ENCODE measurements around the gene ZNF385C. TPM values are rescaled to one million over a fixed set of nuclear protein-coding genes. Genes with fewer than 3 reads are reported as not detected.

Gene ZNF385C
- total RNA-seq, 4 donors from 2014 or later, result 0.27 to 0.48 TPM; not detected in 2

DNA sequence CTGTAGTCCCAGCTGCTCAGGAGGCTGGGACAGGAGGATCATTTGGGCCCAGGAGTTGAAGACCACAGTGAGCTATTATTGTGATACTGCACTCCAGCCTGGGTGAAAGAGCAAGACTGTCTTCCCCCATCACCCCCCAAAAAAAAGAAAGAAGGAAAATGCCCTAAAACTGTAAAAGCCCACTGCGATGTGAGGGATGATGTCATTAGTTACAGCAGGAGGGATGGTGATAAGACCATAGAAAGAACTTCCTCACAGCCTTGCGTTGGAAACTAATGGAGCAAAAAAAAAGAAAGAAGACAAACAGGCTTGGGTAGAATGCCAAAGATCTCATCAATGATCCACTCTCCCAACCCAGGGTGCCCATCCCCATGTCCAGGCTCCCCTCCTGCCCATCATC, 18.7 kb downstream of the ZNF385C start:
- Histone ChIP-seq H3K4me1 (no peaks in the 10 kb centered on the region), H3K4me3 (no peak overlapping the region), H3K27me3 (no peaks in the 10 kb centered on the region), H3K9me3 (no peaks in the 10 kb centered on the region), H3K36me3 (no peaks in the 10 kb centered on the region), H3K27ac (no peak overlapping the region)
- TF ChIP-seq, protein P1, sequence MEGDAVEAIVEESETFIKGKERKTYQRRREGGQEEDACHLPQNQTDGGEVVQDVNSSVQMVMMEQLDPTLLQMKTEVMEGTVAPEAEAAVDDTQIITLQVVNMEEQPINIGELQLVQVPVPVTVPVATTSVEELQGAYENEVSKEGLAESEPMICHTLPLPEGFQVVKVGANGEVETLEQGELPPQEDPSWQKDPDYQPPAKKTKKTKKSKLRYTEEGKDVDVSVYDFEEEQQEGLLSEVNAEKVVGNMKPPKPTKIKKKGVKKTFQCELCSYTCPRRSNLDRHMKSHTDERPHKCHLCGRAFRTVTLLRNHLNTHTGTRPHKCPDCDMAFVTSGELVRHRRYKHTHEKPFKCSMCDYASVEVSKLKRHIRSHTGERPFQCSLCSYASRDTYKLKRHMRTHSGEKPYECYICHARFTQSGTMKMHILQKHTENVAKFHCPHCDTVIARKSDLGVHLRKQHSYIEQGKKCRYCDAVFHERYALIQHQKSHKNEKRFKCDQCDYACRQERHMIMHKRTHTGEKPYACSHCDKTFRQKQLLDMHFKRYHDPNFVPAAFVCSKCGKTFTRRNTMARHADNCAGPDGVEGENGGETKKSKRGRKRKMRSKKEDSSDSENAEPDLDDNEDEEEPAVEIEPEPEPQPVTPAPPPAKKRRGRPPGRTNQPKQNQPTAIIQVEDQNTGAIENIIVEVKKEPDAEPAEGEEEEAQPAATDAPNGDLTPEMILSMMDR (IDR thresholded peaks at IDR 0.05), result no peak
- no peak for TF ChIP-seq EP300 (IDR thresholded peaks at IDR 0.05; ENCODE audit: low read depth)
- no peak for TF ChIP-seq POLR2AphosphoS5 (IDR thresholded peaks at IDR 0.05)
- TF ChIP-seq POLR2A (IDR thresholded peaks at IDR 0.05), result no peak
- in situ Hi-C loops (cut with MboI; ENCODE audit: low pct_ligation_motif_present in 1 of 4, low pct_unique_long_range_greater_than_20kb in 1 of 4, low sequenced_read_pairs in 3 of 4), result loop anchor here in 1 of 4 donors (25.0 kb wide), 1 partner anchor 342 kb away; the partner anchor contains the start of gene HAP1
- no peak for DNase-seq
- WGBS, 2 donors (ENCODE audit: low coverage in 1 of 2), result 80 to 82% methylated on average over 2 of the region's 2 CpGs
- intact Hi-C loops (cut with DNase I; ENCODE audit: low total_unique reads), result no loop called here

DNA sequence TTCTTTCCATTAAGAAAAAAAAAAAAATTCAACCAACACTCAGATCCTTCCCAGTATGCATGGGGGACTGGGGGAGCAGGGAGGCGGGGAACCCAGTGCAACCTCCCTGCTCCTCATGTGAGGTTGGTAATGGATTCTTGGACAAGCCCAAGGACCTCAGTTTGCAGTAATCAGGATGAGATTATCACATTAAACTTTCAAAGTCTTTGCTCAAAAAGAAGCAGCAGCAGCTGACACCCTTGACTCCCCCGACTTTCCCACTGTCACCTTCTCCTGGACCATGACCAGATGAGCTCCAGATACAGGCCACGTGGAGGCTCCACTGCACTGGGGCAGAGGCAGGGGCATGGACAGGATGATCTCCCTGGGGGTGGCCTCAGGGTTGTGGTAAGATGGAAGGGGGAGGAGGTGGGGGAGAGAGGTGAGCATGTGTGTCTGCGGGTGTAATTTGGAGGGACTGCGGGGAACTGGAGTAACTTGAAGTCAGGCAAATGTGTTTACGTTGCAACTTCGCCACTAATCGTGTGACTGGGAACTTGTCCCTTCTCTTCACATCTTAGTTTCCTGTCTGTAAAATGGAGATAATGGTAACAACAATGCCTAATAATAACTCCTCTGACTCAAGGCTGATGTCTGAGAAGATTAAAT, 19.8 kb downstream of the ZNF385C start:
- no peak overlapping the region for H3K27ac ChIP-seq
- DNase-seq, result no peak
- peaks cover 6% of the 10 kb centered on the region for H3K27me3 ChIP-seq
- no peaks in the 10 kb centered on the region for H3K36me3 ChIP-seq
- H3K4me3 ChIP-seq, result no peak overlapping the region
- H3K4me1 ChIP-seq, result no peaks in the 10 kb centered on the region
- in situ Hi-C loops (cut with MboI; ENCODE audit: low pct_ligation_motif_present in 1 of 4, low pct_unique_long_range_greater_than_20kb in 1 of 4, low sequenced_read_pairs in 3 of 4), result loop anchor here in 1 of 4 donors (25.0 kb wide), 1 partner anchor 341 kb away; the partner anchor contains the start of gene HAP1
- intact Hi-C loops (cut with DNase I; ENCODE audit: low total_unique reads), result no loop called here
- TF ChIP-seq POLR2AphosphoS5 (IDR thresholded peaks at IDR 0.05) (no peak), EP300 (IDR thresholded peaks at IDR 0.05; ENCODE audit: low read depth) (no peak), POLR2A (IDR thresholded peaks at IDR 0.05) (no peak)
- TF ChIP-seq, protein P1 (IDR thresholded peaks at IDR 0.05), result no peak
- 59 to 83% methylated on average over 3 to 8 of the region's 8 CpGs for WGBS, 2 donors (ENCODE audit: low coverage in 1 of 2)
- no peaks in the 10 kb centered on the region for H3K9me3 ChIP-seq

DNA sequence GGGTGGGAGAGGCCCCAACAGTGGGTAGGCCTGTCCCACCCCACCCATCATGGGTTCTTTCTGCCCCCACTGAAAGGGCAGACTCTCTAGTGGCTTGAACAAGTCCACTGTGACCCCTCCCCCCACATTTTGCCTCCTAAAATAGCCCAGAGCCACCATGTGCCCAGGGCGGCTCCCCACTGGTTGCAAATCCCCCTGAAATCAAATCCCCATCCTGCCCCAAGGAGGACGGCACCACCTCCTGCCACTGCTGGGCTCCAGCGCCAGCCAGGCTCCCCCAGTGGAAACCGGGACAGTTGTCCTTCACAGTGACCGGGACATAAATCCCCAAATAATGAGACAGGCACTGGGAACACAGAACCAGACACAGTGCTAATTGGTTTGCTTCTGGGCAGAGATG, 20.5 kb downstream of the ZNF385C start:
- peaks cover 0 to 1% (median under 1%) of the 10 kb centered on the region in 4 donors for H3K4me1 ChIP-seq
- TF ChIP-seq POLR2AphosphoS5 (IDR thresholded peaks at IDR 0.05), result no peak
- TF ChIP-seq, protein P1 (IDR thresholded peaks at IDR 0.05), result no peak
- TF ChIP-seq EP300 (IDR thresholded peaks at IDR 0.05; ENCODE audit: low read depth), result no peak
- TF ChIP-seq POLR2A (IDR thresholded peaks at IDR 0.05), result no peak
- in situ Hi-C loops (cut with MboI; ENCODE audit: low pct_ligation_motif_present in 1 of 4, low pct_unique_long_range_greater_than_20kb in 1 of 4, low sequenced_read_pairs in 3 of 4) (loop anchor here in 1 of 4 donors (25.0 kb wide), 1 partner anchor 340 kb away; the partner anchor contains the start of gene HAP1), intact Hi-C loops (cut with DNase I; ENCODE audit: low total_unique reads) (no loop called here)
- no peak overlapping the region for H3K27ac ChIP-seq
- no peaks in the 10 kb centered on the region for H3K9me3 ChIP-seq
- H3K4me3 ChIP-seq, result no peak overlapping the region
- H3K36me3 ChIP-seq, result no peaks in the 10 kb centered on the region
- peaks cover 13% of the 10 kb centered on the region for H3K27me3 ChIP-seq
- WGBS, 2 donors (ENCODE audit: low coverage in 1 of 2), result 86% methylated on average over 5 of the region's 5 CpGs; no CpG with 5 or more reads in 1 of the 2 donors
- no peak for DNase-seq

DNA sequence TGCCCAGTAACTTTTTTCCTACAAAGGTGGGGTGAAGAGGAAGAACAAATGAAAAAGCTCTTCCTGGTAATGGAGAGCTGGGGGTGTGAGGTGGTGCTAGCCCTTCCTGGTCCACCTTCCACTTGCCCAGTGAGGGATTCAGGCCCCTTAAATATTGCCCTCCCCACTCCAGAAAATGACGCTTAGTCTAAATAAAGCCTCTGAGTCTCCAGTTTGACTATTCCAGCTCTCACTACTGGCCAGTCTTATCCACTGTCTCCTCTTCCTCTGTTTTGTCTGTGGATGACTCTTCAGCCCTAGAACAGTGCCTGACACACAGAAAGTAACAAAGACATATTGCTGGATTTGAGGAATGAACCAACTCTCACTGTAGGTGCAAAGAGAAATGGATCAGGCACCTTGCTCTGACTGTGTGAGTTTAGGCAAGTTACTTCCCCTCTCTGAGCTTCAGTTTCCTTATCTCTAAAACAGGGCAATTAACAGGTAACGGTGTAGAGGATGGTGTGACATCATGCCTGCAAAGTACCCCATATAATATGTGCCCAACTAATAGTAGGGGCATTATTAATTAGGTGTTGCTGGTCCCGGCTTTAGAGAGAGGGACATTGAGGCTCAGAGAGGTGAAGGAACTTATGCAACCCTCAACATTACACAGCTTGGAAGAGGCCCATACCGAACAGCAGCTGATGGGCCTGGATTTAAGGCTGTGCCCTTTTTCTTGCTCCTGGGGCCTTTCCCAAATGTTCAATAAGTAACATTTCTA, 21.3 kb downstream of the ZNF385C start:
- in situ Hi-C loops (cut with MboI; ENCODE audit: low pct_ligation_motif_present in 1 of 4, low pct_unique_long_range_greater_than_20kb in 1 of 4, low sequenced_read_pairs in 3 of 4), result loop anchor here in 1 of 4 donors (25.0 kb wide), 1 partner anchor 340 kb away; the partner anchor contains the start of gene HAP1
- no peak overlapping the region for H3K27ac ChIP-seq
- peaks cover 21% of the 10 kb centered on the region for H3K27me3 ChIP-seq
- no peaks in the 10 kb centered on the region for H3K9me3 ChIP-seq
- no peak for DNase-seq
- H3K4me1 ChIP-seq, result peaks cover 0 to 9% (median 4%) of the 10 kb centered on the region in 4 donors
- no peaks in the 10 kb centered on the region for H3K36me3 ChIP-seq
- intact Hi-C loops (cut with DNase I; ENCODE audit: low total_unique reads), result no loop called here
- no peak overlapping the region for H3K4me3 ChIP-seq
- WGBS, 2 donors (ENCODE audit: low coverage in 1 of 2), result 80 to 83% methylated on average over 4 of the region's 4 CpGs
- no peak for TF ChIP-seq EP300 (IDR thresholded peaks at IDR 0.05; ENCODE audit: low read depth)
- TF ChIP-seq, protein P1 (IDR thresholded peaks at IDR 0.05), result no peak
- TF ChIP-seq POLR2AphosphoS5 (IDR thresholded peaks at IDR 0.05), result no peak
- no peak for TF ChIP-seq POLR2A (IDR thresholded peaks at IDR 0.05)
